Measurements from ENCODE around the gene NTN5. TPM values are rescaled to one million over a fixed set of nuclear protein-coding genes. Genes with fewer than 3 reads are reported as not detected.

Gene NTN5
- total RNA-seq, 4 donors from 2014 or later, result not detected

- in situ Hi-C loops (cut with MboI; ENCODE audit: low sequenced_read_pairs in 4 of 4), result loop anchor here in 1 of 4 donors (25.0 kb wide), 1 partner anchor 109 kb away; the partner anchor contains the start of genes IZUMO1 and RASIP1
- H3K4me1 ChIP-seq, result peaks cover 46 to 54% of the 10 kb centered on the region in 2 donors
- TF ChIP-seq, protein P1, sequence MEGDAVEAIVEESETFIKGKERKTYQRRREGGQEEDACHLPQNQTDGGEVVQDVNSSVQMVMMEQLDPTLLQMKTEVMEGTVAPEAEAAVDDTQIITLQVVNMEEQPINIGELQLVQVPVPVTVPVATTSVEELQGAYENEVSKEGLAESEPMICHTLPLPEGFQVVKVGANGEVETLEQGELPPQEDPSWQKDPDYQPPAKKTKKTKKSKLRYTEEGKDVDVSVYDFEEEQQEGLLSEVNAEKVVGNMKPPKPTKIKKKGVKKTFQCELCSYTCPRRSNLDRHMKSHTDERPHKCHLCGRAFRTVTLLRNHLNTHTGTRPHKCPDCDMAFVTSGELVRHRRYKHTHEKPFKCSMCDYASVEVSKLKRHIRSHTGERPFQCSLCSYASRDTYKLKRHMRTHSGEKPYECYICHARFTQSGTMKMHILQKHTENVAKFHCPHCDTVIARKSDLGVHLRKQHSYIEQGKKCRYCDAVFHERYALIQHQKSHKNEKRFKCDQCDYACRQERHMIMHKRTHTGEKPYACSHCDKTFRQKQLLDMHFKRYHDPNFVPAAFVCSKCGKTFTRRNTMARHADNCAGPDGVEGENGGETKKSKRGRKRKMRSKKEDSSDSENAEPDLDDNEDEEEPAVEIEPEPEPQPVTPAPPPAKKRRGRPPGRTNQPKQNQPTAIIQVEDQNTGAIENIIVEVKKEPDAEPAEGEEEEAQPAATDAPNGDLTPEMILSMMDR (IDR thresholded peaks at IDR 0.05 in 4 of 5, conservative IDR thresholded peaks at IDR 0.05 in 1 of 5), result no peak
- no peak for TF ChIP-seq POLR2A (IDR thresholded peaks at IDR 0.05)
- ATAC-seq, result no peak
- intact Hi-C loops (cut with DNase I; ENCODE audit: low total_unique reads), result no loop called here
- peaks cover 0 to 4% of the 10 kb centered on the region in 2 donors for H3K36me3 ChIP-seq
- H3K27ac ChIP-seq, result peak overlapping the region in 1 of 4 donors; percentile 100
- no peaks in the 10 kb centered on the region for H3K9me3 ChIP-seq
- H3K4me3 ChIP-seq, result no peak overlapping the region
- H3K27me3 ChIP-seq, result no peaks in the 10 kb centered on the region
- no peak for DNase-seq
Observed at GRCh38 chr19:48627865-48628314, 44.9 kb downstream of the NTN5 start.

- in situ Hi-C loops (cut with MboI; ENCODE audit: low sequenced_read_pairs in 4 of 4), result loop anchor here in 1 of 4 donors (25.0 kb wide), 1 partner anchor 110 kb away; the partner anchor contains the start of genes IZUMO1 and RASIP1
- Histone ChIP-seq H3K27me3 (no peaks in the 10 kb centered on the region), H3K36me3 (peaks cover 0 to 4% of the 10 kb centered on the region in 2 donors), H3K9me3 (no peaks in the 10 kb centered on the region), H3K4me1 (peaks cover 41 to 49% of the 10 kb centered on the region in 2 donors), H3K4me3 (no peak overlapping the region), H3K27ac (peak overlapping the region in 1 of 4 donors; percentile 100)
- DNase-seq (no peak), ATAC-seq (no peak)
- TF ChIP-seq, protein P1 (IDR thresholded peaks at IDR 0.05 in 4 of 5, conservative IDR thresholded peaks at IDR 0.05 in 1 of 5), result no peak
- intact Hi-C loops (cut with DNase I; ENCODE audit: low total_unique reads), result no loop called here
Observed at GRCh38 chr19:48627201-48627864, 45.5 kb downstream of the NTN5 start.

GRCh38 chr19:48625891-48626327 is 46.9 kb downstream of the NTN5 start:
- DNase-seq, result no peak
- no peaks in the 10 kb centered on the region for H3K9me3 ChIP-seq
- intact Hi-C loops (cut with DNase I; ENCODE audit: low total_unique reads) (no loop called here), in situ Hi-C loops (cut with MboI; ENCODE audit: low sequenced_read_pairs in 4 of 4) (loop anchor here in 1 of 4 donors (25.0 kb wide), 1 partner anchor 111 kb away; the partner anchor contains the start of genes IZUMO1 and RASIP1)
- H3K27me3 ChIP-seq, result no peaks in the 10 kb centered on the region
- no peak for ATAC-seq
- no peak for TF ChIP-seq POLR2A (IDR thresholded peaks at IDR 0.05)
- TF ChIP-seq, protein P1 (IDR thresholded peaks at IDR 0.05 in 4 of 5, conservative IDR thresholded peaks at IDR 0.05 in 1 of 5), result no peak
- H3K4me1 ChIP-seq, result peaks cover 26 to 34% of the 10 kb centered on the region in 2 donors
- no peak overlapping the region for H3K4me3 ChIP-seq
- H3K36me3 ChIP-seq, result peaks cover 0 to 4% of the 10 kb centered on the region in 2 donors
- peak overlapping the region in 3 of 4 donors; percentile 90 to 99 (median 94) for H3K27ac ChIP-seq

DNA sequence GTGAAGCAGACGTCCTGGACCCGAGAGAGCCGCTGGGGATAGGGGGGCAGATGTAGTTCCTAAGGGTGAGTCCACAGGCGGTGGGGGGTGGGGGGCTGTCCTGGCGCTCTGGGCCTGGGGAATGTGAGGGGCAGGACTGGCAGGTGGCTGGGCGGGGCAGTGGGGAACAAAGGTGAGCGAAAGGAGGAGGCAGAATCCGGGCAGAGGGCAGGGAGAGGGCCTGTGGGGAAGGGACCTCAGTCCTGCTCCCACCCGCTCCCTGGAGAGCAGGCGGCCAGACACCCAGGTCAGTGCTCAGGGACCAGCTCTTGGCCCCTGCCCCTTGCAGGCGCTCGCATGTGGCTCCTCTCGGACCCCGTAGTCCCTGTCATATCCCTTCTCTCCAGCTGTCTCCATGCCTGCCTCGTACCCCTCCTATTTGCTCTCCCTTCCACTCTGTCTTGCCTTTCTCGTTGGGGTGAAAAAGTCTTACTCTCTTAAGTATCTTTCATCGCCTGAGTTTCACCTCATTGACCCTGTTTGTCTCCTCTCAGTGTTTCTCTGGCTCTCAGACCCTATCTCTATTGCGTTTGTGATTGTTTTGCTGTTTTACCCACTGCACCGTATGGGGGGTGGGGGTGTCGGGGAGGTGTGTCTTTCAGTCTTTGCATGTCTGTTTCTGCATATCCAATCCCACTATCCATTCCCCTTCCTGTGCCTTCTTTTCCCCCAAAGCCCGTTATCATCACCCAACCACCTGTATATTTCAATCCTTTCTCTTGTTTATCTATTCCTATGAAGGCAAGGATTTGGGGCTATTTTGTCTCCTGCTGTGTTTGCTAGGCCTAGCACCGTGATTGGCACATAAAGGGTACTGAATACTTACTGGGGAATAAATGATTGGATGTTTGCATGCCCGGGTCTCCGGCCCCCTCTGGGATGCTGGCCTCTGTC is 47.8 kb downstream of the NTN5 start:
- no peak for DNase-seq
- H3K36me3 ChIP-seq, result peaks cover 0 to 4% of the 10 kb centered on the region in 2 donors
- intact Hi-C loops (cut with DNase I; ENCODE audit: low total_unique reads), result no loop called here
- in situ Hi-C loops (cut with MboI; ENCODE audit: low sequenced_read_pairs in 4 of 4), result loop anchor here in 1 of 4 donors (25.0 kb wide), 1 partner anchor 112 kb away; the partner anchor contains the start of genes IZUMO1 and RASIP1
- H3K4me1 ChIP-seq, result peaks cover 19 to 29% of the 10 kb centered on the region in 2 donors
- no peaks in the 10 kb centered on the region for H3K27me3 ChIP-seq
- no peak for ATAC-seq
- peak overlapping the region; percentile 90 to 99 (median 94) for H3K27ac ChIP-seq
- H3K9me3 ChIP-seq, result no peaks in the 10 kb centered on the region
- TF ChIP-seq, protein P1 (IDR thresholded peaks at IDR 0.05 in 4 of 5, conservative IDR thresholded peaks at IDR 0.05 in 1 of 5), result no peak
- no peak for TF ChIP-seq POLR2A (IDR thresholded peaks at IDR 0.05)
- peak overlapping the region; percentile 55 to 75 (median 72) for H3K4me3 ChIP-seq
